SH-SY5Y (cell line): ENCODE results near the gene DGCR8.

Experiments used
- GATA2 ChIP-seq: IDR thresholded peaks from 2 replicates; pipeline ENCODE4 v1.6.1; 2011; ENCODE audit warnings: mild to moderate bottlenecking, low read depth, low read length
- GATA3 ChIP-seq: IDR thresholded peaks from 2 replicates; pipeline ENCODE4 v1.6.1; 2011; ENCODE audit warnings: low read depth, mild to moderate bottlenecking, low read length, moderate library complexity

DNA sequence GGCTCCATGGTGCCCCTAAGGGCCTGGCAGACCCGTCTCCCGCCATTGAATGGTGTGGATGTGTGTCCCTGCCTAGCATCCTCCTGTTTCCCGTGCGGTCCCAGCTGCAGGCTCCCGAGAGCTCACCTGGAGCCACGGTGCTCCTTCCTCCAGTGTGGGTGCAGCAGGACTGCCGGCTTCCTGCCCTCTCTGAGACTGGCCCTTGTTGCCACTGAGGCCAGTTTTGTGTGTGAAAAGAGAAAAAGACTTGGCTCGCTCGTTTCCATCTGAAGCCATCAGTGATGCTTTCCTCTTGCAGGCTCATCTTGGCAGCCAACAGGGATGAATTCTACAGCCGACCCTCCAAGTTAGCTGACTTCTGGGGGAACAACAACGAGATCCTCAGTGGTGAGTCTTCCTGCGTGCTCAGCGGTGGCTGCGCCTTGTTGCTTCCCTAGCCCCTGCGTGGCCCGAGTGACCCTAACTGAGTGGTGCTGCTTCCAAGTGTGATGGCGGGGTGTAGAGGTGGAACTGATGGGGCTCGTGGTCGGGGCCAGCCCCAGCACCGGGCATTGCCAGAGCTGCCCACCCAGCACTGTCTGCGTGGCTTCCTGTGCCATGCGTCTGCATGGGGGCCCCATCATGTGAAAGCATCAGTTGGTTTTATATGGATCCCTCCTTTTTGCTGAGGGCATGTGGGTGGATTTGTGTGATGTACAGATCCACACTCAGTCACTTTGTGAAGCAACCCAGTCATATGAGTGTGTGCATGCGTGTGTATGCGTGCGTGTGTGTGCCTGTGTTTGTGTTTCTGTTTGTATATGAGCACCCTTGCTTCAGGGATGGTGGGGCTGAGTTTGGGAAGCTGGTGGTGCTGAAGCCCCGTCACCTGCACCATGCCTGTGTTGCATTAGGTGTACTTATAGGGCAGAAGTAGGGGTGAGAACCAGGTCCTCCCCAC lies 36.7 kb upstream of the DGCR8 start:
- TF ChIP-seq GATA2 (no peak), GATA3 (no peak)
